Retinal pigment epithelial cell (primary cell): ENCODE results near the gene BEND3.
"Not testable (repeated sequence)": the region's sequence is repeated elsewhere in the genome, so short reads cannot be mapped to it uniquely, and the experiment has no call there.

Source experiments
- DNase-seq: peaks from one replicate; pipeline ENCODE4 v3.0.0-alpha.2; 2010; ENCODE audit warnings: low read depth
- H3K4me3 ChIP-seq: 2 replicates; pipeline ENCODE4 v1.5.1; 2011; ENCODE audit warnings: mild to moderate bottlenecking, low read length, control low read depth, moderate library complexity
- TF ChIP-seq, protein P1 (sequence below): conservative IDR thresholded peaks from 2 replicates; pipeline ENCODE4 v1.5.1; 2011; ENCODE audit warnings: low read depth, low read length, control low read depth, inconsistent platforms

Gene BEND3

DNA sequence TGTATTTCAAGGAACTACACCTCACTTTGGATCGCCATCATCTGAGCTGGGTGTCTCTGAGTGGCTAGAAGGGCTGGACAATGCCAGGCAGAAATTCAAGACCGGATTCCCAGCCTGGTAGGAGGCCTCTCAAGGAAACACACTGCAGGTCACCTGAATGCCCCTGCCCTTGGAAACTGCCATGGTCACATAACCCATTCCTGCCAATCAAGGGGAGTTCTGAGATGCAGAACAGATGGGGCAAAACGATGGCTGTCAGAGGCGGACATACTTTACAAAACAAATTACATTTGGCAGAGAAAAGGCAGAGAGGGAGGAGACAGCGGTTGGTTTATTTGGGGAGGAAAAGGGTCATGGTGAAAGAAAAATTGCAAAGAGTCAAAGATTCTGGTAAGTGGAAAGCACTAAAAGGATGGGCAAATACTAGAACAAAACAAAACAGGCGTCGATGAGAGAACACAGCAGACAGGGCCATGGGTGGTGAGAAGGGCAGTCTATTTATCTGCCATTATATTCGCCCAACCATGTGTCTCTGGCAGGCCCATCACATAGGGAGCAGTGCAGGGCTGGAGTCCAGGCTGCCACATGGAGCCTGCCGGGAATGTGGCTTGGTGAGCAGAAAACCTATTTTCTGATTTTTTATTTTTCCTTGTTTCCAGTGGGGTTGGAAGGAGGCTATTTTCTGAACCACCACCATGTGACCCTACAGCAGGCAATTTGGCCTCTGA, 13.5 kb downstream of the BEND3 start:
- no peak overlapping the region for H3K4me3 ChIP-seq
- TF ChIP-seq, protein P1, sequence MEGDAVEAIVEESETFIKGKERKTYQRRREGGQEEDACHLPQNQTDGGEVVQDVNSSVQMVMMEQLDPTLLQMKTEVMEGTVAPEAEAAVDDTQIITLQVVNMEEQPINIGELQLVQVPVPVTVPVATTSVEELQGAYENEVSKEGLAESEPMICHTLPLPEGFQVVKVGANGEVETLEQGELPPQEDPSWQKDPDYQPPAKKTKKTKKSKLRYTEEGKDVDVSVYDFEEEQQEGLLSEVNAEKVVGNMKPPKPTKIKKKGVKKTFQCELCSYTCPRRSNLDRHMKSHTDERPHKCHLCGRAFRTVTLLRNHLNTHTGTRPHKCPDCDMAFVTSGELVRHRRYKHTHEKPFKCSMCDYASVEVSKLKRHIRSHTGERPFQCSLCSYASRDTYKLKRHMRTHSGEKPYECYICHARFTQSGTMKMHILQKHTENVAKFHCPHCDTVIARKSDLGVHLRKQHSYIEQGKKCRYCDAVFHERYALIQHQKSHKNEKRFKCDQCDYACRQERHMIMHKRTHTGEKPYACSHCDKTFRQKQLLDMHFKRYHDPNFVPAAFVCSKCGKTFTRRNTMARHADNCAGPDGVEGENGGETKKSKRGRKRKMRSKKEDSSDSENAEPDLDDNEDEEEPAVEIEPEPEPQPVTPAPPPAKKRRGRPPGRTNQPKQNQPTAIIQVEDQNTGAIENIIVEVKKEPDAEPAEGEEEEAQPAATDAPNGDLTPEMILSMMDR, result no peak
- DNase-seq, result no peak

- TF ChIP-seq, protein P1, result no peak
- no peak for DNase-seq
- H3K4me3 ChIP-seq, result no peak overlapping the region
Measured at GRCh38 chr6:107101211-107101610, 14.1 kb downstream of the BEND3 start.

- no peak for DNase-seq
- TF ChIP-seq, protein P1, result no peak
- H3K4me3 ChIP-seq, result no peak overlapping the region
Measured at GRCh38 chr6:107098436-107099307, 16.6 kb downstream of the BEND3 start.

DNA sequence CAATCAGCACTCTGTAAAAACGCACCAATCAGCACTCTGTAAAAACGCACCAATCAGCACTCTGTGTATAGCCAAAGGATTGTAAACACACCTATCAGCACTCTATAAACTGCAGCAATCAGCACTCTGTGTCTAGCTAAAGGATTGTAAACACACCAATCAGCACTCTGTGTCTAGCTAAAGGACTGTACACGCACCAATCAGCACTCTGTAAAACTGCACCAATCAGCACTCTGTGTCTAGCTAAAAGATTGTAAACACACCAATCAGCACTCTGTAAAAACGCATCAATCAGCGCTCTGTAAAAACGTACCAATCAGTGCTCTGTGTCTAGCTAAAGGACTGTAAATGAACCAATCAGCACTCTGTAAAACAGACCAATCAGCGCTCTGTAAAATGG, 30.9 kb downstream of the BEND3 start:
- not testable (repeated sequence) for DNase-seq, H3K4me3 ChIP-seq

DNA sequence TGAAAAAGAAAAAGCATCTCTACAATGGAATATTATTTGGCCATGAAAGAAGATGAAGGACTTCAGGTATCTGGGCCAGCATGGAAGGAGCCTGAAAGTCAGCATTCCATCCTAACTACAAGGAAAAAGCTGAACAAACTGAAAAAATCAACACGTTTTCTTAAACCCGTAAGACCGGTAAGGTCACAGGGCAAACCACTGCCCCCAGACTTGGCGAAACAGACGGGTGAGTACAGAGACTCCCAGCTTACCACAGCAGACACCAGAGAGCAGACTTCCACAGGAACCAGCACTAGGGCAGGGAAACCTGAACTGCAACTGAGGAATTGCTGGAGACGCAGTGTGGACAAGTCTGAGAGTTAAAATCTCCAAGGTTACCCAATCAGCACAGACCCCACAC, 31.4 kb downstream of the BEND3 start:
- DNase-seq, result no peak
- TF ChIP-seq, protein P1, result no peak

GRCh38 chr6:107083047-107083768, 32.1 kb downstream of the BEND3 start:
- no peak for DNase-seq
- no peak overlapping the region for H3K4me3 ChIP-seq
- TF ChIP-seq, protein P1, result no peak

More for the DNA sequence above, 31.4 kb downstream of the BEND3 start:
- no peak overlapping the region for H3K4me3 ChIP-seq

DNA sequence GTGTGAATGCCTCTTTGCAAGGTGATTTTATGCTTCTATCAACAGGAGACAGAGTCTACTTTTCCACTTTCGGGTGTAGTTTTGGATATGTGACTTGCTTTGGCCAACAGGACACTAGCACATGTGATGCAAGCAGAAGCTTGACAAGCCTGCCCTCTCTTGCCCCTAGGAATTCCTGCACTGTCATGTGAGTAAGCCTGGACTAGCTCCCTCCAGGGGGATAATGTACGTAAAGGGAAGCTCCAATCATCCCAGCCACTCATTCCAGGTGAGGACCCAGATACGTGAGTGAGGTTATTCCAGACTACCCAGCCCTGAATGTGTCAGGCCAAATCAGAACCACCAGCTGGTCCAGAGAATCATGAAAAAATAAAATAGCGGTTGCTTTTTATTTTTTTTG, 33.3 kb downstream of the BEND3 start:
- TF ChIP-seq, protein P1, result no peak
- H3K4me3 ChIP-seq, result no peak overlapping the region
- peak; percentile 12 for DNase-seq
